ENCODE measurements around the gene CASP8. TPM values are rescaled to one million over a fixed set of nuclear protein-coding genes. Genes with fewer than 3 reads are reported as not detected.

The CASP8 gene

DNA sequence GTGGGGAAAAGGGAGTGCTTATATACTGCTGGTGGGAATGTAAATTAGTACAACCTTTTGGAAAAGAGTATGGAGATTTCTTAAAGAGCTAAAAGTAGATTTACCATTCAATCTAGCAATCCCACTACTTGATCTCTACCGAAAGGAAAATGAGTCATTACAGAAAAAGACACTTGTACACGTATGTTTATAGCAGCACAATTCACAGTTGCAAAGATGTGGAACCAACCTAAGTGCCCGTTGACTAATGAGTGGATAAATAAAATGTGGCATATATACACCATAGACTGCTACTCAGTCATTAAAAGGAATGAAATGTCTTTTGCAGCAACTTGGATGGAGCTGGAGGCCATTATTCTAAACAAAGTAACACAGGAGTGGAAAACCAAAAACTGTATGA is 67.3 kb downstream of the CASP8 start:
- H3K4me1 ChIP-seq (ENCODE audit: control insufficient read depth, insufficient read depth, low read depth, low read length), result no peaks in the 10 kb centered on the region
- DNase-seq, result no peak
- H3K9me3 ChIP-seq (ENCODE audit: control insufficient read depth, low read length), result peaks cover 43% of the 10 kb centered on the region
- H3K79me1 ChIP-seq (replicated peaks; ENCODE audit: low read length, poor library complexity, severe bottlenecking), result no peaks in the 10 kb centered on the region
- H3K23ac ChIP-seq (ENCODE audit: low read length in 2 of 2), result no peak overlapping the region
- no peak overlapping the region for H2AFZ ChIP-seq (ENCODE audit: low read depth, low read length)
- no peak overlapping the region for H2BK12ac ChIP-seq (ENCODE audit: low read length in 2 of 2)
- H3K4me2 ChIP-seq (ENCODE audit: low read length, poor library complexity, severe bottlenecking), result no peak overlapping the region
- no peaks in the 10 kb centered on the region for H3K27me3 ChIP-seq (ENCODE audit: control insufficient read depth in 1 of 2, insufficient read depth in 1 of 2, low read length in 2 of 2)
- H2BK5ac ChIP-seq (ENCODE audit: low read depth, low read length, poor library complexity, severe bottlenecking), result no peak overlapping the region
- H4K91ac ChIP-seq (ENCODE audit: low read length), result no peak overlapping the region
- no peak overlapping the region for H3K18ac ChIP-seq (ENCODE audit: low read depth in 1 of 2, low read length in 2 of 2)
- H3K27ac ChIP-seq (ENCODE audit: low read length, poor library complexity, severe bottlenecking), result no peak overlapping the region
- H3K14ac ChIP-seq (ENCODE audit: low read length in 2 of 2), result no peak overlapping the region
- H3K9ac ChIP-seq (ENCODE audit: low read length), result no peak overlapping the region
- no peak overlapping the region for H3K4me3 ChIP-seq (ENCODE audit: insufficient read depth in 1 of 2, low read depth in 1 of 2, low read length in 2 of 2)
- no peak overlapping the region for H4K8ac ChIP-seq (ENCODE audit: low read length)
- 60% methylated on average over 1 of the region's 3 CpGs for WGBS
- H3K4ac ChIP-seq (ENCODE audit: low read depth in 1 of 2, low read length in 2 of 2), result no peak overlapping the region
- peaks cover 0 to 6% of the 10 kb centered on the region in 2 experiments for H3K36me3 ChIP-seq (ENCODE audit: control insufficient read depth in 1 of 2, insufficient read depth in 2 of 2, low read depth in 1 of 2, low read length in 2 of 2)
- no peak overlapping the region for H2BK15ac ChIP-seq (ENCODE audit: low read depth, poor library complexity, severe bottlenecking)
- H2AK5ac ChIP-seq (ENCODE audit: low read length, severe bottlenecking), result no peak overlapping the region
- H2BK120ac ChIP-seq (ENCODE audit: low read depth, low read length), result no peak overlapping the region

DNA sequence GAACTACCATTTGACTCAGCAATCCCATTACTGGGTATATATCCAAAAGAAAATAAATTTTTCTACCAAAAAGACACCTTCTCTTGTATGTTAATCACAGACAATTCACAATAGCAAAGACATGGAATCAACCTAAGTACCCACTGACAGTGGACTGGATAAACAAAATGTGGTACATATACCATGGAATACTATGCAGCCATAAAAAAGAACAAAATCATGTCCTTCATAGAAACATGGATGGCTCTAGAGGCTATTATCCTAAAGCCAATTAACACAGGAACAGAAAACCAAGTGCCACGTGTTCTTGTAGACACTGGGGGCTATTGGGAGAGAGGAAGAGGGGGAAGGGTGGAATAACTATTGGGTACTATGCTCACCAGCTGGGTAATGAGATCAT is 69.1 kb downstream of the CASP8 start:
- Histone ChIP-seq H3K4me2 (ENCODE audit: low read length, poor library complexity, severe bottlenecking) (no peak overlapping the region), H3K18ac (ENCODE audit: low read depth in 1 of 2, low read length in 2 of 2) (no peak overlapping the region), H2BK15ac (ENCODE audit: low read depth, poor library complexity, severe bottlenecking) (no peak overlapping the region), H3K9ac (ENCODE audit: low read length) (no peak overlapping the region), H2AFZ (ENCODE audit: low read depth, low read length) (no peak overlapping the region), H3K4me1 (ENCODE audit: control insufficient read depth, insufficient read depth, low read depth, low read length) (no peaks in the 10 kb centered on the region), H3K4me3 (ENCODE audit: insufficient read depth in 1 of 2, low read depth in 1 of 2, low read length in 2 of 2) (no peak overlapping the region), H3K79me1 (replicated peaks; ENCODE audit: low read length, poor library complexity, severe bottlenecking) (no peaks in the 10 kb centered on the region), H2BK5ac (ENCODE audit: low read depth, low read length, poor library complexity, severe bottlenecking) (no peak overlapping the region), H3K23ac (ENCODE audit: low read length in 2 of 2) (no peak overlapping the region), H4K91ac (ENCODE audit: low read length) (no peak overlapping the region), H2AK5ac (ENCODE audit: low read length, severe bottlenecking) (no peak overlapping the region), H4K8ac (ENCODE audit: low read length) (no peak overlapping the region), H3K27ac (ENCODE audit: low read length, poor library complexity, severe bottlenecking) (no peak overlapping the region), H3K27me3 (ENCODE audit: control insufficient read depth in 1 of 2, insufficient read depth in 1 of 2, low read length in 2 of 2) (no peaks in the 10 kb centered on the region), H2BK12ac (ENCODE audit: low read length in 2 of 2) (no peak overlapping the region), H3K36me3 (ENCODE audit: control insufficient read depth in 1 of 2, insufficient read depth in 2 of 2, low read depth in 1 of 2, low read length in 2 of 2) (peaks cover 0 to 2% of the 10 kb centered on the region in 2 experiments), H2BK120ac (ENCODE audit: low read depth, low read length) (no peak overlapping the region), H3K14ac (ENCODE audit: low read length in 2 of 2) (no peak overlapping the region), H3K4ac (ENCODE audit: low read depth in 1 of 2, low read length in 2 of 2) (no peak overlapping the region), H3K9me3 (ENCODE audit: control insufficient read depth, low read length) (peaks cover 25% of the 10 kb centered on the region)
- no peak for DNase-seq
- no CpG with 5 or more reads among the region's 1 CpG for WGBS

Small RNA genes within 50 kb of the gene (small RNA-seq; reads per million reads assigned to genes)
- gene MTND4LP13 (ENCODE audit: low read depth), result not detected

All from mesenchymal stem cell (in vitro differentiated cells and primary cell).